ENCODE data around the gene KCNQ1. TPM values are rescaled to one million over a fixed set of nuclear protein-coding genes. Genes with fewer than 3 reads are reported as not detected.

Gene KCNQ1
- total RNA-seq, 1 experiment from 2014 or later = 1.0 TPM

- Histone ChIP-seq H3K27me3 (replicated peaks; ENCODE audit: control insufficient read depth, insufficient read depth, low read length) (no peaks in the 10 kb centered on the region), H3K36me3 (ENCODE audit: control insufficient read depth, insufficient read depth, low read length) (no peaks in the 10 kb centered on the region), H3K4me3 (ENCODE audit: low read depth, low read length) (no peak overlapping the region), H3K4me1 (peaks cover 25% of the 10 kb centered on the region), H3K9me3 (no peaks in the 10 kb centered on the region)
- no TSS peak for BruUV-seq (replicated peaks)
- Mint-ChIP-seq H3K36me3 (ENCODE audit: insufficient read depth, unreplicated experiment) (no peaks in the 10 kb centered on the region), H3K9me3 (ENCODE audit: unreplicated experiment) (no peaks in the 10 kb centered on the region), H3K4me1 (ENCODE audit: low read depth, unreplicated experiment) (no peaks in the 10 kb centered on the region), H3K4me3 (ENCODE audit: unreplicated experiment) (no peak overlapping the region), H3K27ac (ENCODE audit: unreplicated experiment) (no peak overlapping the region), H3K27me3 (ENCODE audit: insufficient read depth, unreplicated experiment) (no peaks in the 10 kb centered on the region)
- peak in 1 of 2 experiments; percentile 25 for DNase-seq
- TF ChIP-seq CTCF (IDR thresholded peaks at IDR 0.05; ENCODE audit: insufficient read depth in 1 of 2, low read depth in 1 of 2, low read length in 1 of 2, severe bottlenecking in 1 of 2, unreplicated experiment in 1 of 2) = no peak
- ChIA-PET CTCF (interaction anchor here (0.6 to 5.8 kb wide), 12 partner anchors 52 to 399 kb away, joined by 3 to 131 read pairs (median 5); partner anchors contain the start of genes CDKN1C, PHLDA2 and TSSC4), POLR2A (no interaction called here)
- intact Hi-C loops (cut with micrococcal nuclease; ENCODE audit: unreplicated experiment) = loop anchor here (1.0 to 5.0 kb wide), 3 partner anchors 103 to 224 kb away; no protein-coding TSS in a partner anchor
Measured at GRCh38 chr11:2530855-2531200, 86.0 kb downstream of the KCNQ1 start.

DNA sequence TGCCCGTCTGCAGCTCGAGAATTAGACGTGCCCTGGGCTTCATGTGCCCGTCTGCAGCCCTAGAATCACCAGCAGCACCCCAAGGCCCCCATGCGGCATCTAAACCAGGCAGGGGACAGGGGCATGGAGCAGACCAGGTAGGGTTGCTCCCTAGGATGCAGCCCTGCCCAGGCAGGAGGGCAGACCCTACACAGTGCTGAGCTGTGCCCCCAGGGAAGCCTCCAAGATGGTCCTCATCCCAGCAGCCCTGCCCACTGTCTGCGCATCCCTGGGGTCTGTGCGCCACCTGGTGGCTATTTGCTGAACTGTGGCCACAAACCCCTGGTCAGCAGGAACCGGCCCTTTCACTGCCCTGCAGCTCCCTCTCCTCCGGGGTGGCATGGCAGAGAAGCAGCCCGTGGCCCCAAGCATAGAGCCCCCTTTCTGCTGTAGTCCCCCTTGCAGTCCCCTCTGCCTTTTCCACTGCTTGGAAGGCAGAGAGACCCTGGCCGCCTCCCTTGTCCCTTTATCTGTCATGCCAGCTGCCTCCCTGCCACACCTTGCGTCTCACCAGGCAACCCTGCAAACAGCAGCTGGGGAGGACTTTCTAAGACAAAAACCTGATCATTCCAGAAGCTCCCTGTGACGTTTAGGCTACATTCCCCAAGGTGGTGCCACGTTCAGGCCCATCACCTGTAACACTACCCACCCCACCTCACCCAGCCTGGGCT lies 86.6 kb downstream of the KCNQ1 start:
- intact Hi-C loops (cut with micrococcal nuclease; ENCODE audit: unreplicated experiment) = loop anchor here (1.0 to 5.0 kb wide), 3 partner anchors 103 to 224 kb away; no protein-coding TSS in a partner anchor
- peak; percentile 67 to 87 for DNase-seq
- BruUV-seq (replicated peaks) = no TSS peak
- H3K27ac Mint-ChIP-seq (ENCODE audit: unreplicated experiment) = no peak overlapping the region
- peak; percentile 96 to 98 for TF ChIP-seq CTCF (IDR thresholded peaks at IDR 0.05; ENCODE audit: insufficient read depth in 1 of 2, low read depth in 1 of 2, low read length in 1 of 2, severe bottlenecking in 1 of 2, unreplicated experiment in 1 of 2)
- Histone ChIP-seq H3K36me3 (ENCODE audit: control insufficient read depth, insufficient read depth, low read length) (no peaks in the 10 kb centered on the region), H3K9me3 (no peaks in the 10 kb centered on the region), H3K4me3 (ENCODE audit: low read depth, low read length) (no peak overlapping the region), H3K27me3 (replicated peaks; ENCODE audit: control insufficient read depth, insufficient read depth, low read length) (no peaks in the 10 kb centered on the region), H3K4me1 (peaks cover 25% of the 10 kb centered on the region)
- H3K9me3 Mint-ChIP-seq (ENCODE audit: unreplicated experiment) = no peaks in the 10 kb centered on the region
- no peaks in the 10 kb centered on the region for H3K4me1 Mint-ChIP-seq (ENCODE audit: low read depth, unreplicated experiment)
- no peak overlapping the region for H3K4me3 Mint-ChIP-seq (ENCODE audit: unreplicated experiment)
- POLR2A ChIA-PET = no interaction called here
- no peaks in the 10 kb centered on the region for H3K36me3 Mint-ChIP-seq (ENCODE audit: insufficient read depth, unreplicated experiment)
- no peaks in the 10 kb centered on the region for H3K27me3 Mint-ChIP-seq (ENCODE audit: insufficient read depth, unreplicated experiment)
- CTCF ChIA-PET = interaction anchor here (0.6 to 5.8 kb wide), 12 partner anchors 51 to 398 kb away, joined by 3 to 131 read pairs (median 5); partner anchors contain the start of genes CDKN1C, PHLDA2 and TSSC4

GRCh38 chr11:2531987-2532703 lies 87.3 kb downstream of the KCNQ1 start:
- Histone ChIP-seq H3K4me1 (peaks cover 22% of the 10 kb centered on the region), H3K9me3 (no peaks in the 10 kb centered on the region), H3K27me3 (replicated peaks; ENCODE audit: control insufficient read depth, insufficient read depth, low read length) (no peaks in the 10 kb centered on the region), H3K36me3 (ENCODE audit: control insufficient read depth, insufficient read depth, low read length) (no peaks in the 10 kb centered on the region), H3K4me3 (ENCODE audit: low read depth, low read length) (no peak overlapping the region)
- no peak overlapping the region for H3K27ac Mint-ChIP-seq (ENCODE audit: unreplicated experiment)
- intact Hi-C loops (cut with micrococcal nuclease; ENCODE audit: unreplicated experiment) = loop anchor here (1.0 to 5.0 kb wide), 4 partner anchors 81 to 225 kb away; no protein-coding TSS in a partner anchor
- no peak for TF ChIP-seq CTCF (IDR thresholded peaks at IDR 0.05; ENCODE audit: insufficient read depth in 1 of 2, low read depth in 1 of 2, low read length in 1 of 2, severe bottlenecking in 1 of 2, unreplicated experiment in 1 of 2)
- BruUV-seq (replicated peaks) = no TSS peak
- no peak overlapping the region for H3K4me3 Mint-ChIP-seq (ENCODE audit: unreplicated experiment)
- no peaks in the 10 kb centered on the region for H3K36me3 Mint-ChIP-seq (ENCODE audit: insufficient read depth, unreplicated experiment)
- ChIA-PET CTCF (interaction anchor here (0.8 to 5.8 kb wide), 14 partner anchors 51 to 398 kb away, joined by 3 to 131 read pairs (median 6); partner anchors contain the start of genes CDKN1C, PHLDA2 and TSSC4), POLR2A (no interaction called here)
- no peaks in the 10 kb centered on the region for H3K4me1 Mint-ChIP-seq (ENCODE audit: low read depth, unreplicated experiment)
- H3K9me3 Mint-ChIP-seq (ENCODE audit: unreplicated experiment) = no peaks in the 10 kb centered on the region
- no peaks in the 10 kb centered on the region for H3K27me3 Mint-ChIP-seq (ENCODE audit: insufficient read depth, unreplicated experiment)
- peak in 1 of 2 experiments; percentile 38 for DNase-seq

Data from Caco-2 (cell line).